GM19463 (cell line): Measurements from ENCODE around the gene DENND2C.

Source experiments
- ATAC-seq: cut with Tn5 transposase; IDR thresholded peaks from one replicate; pipeline ENCODE4 v1.9.1; 2021; ENCODE audit warnings: mild to moderate bottlenecking, moderate library complexity; ENCODE audit not compliant: unreplicated experiment

Gene DENND2C

GRCh38 chr1:114677691-114678090, 7.8 kb upstream of the DENND2C start:
- ATAC-seq, result no peak

- ATAC-seq, result no peak
Measured at GRCh38 chr1:114676115-114676514, 6.3 kb upstream of the DENND2C start.

- ATAC-seq, result no peak
Measured at GRCh38 chr1:114671939-114672275, 2.1 kb upstream of the DENND2C start.

- ATAC-seq, result no peak
Measured at GRCh38 chr1:114671011-114671938, 1.4 kb upstream of the DENND2C start.

- ATAC-seq, result peak; percentile 99
Measured at GRCh38 chr1:114670083-114671010, 498 bp upstream of the DENND2C start.

- ATAC-seq, result no peak
Measured at GRCh38 chr1:114668784-114669561, 876 bp downstream of the DENND2C start.

- no peak for ATAC-seq
Measured at GRCh38 chr1:114668373-114668772, 1.5 kb downstream of the DENND2C start.

- ATAC-seq, result no peak
Measured at GRCh38 chr1:114666954-114667353, 2.9 kb downstream of the DENND2C start.

- no peak for ATAC-seq
Measured at GRCh38 chr1:114660238-114660637, 9.6 kb downstream of the DENND2C start.

GRCh38 chr1:114651893-114652292, 18.0 kb downstream of the DENND2C start:
- ATAC-seq, result no peak

- no peak for ATAC-seq
Measured at GRCh38 chr1:114648503-114648902, 21.3 kb downstream of the DENND2C start.

GRCh38 chr1:114641377-114641776, 28.5 kb downstream of the DENND2C start:
- ATAC-seq, result no peak

GRCh38 chr1:114638910-114639309, 30.9 kb downstream of the DENND2C start:
- no peak for ATAC-seq

- ATAC-seq, result no peak
Measured at GRCh38 chr1:114632427-114632826, 37.4 kb downstream of the DENND2C start.

- no peak for ATAC-seq
Measured at GRCh38 chr1:114627107-114627506, 42.7 kb downstream of the DENND2C start.

GRCh38 chr1:114623364-114623763, 46.5 kb downstream of the DENND2C start:
- no peak for ATAC-seq

- no peak for ATAC-seq
Measured at GRCh38 chr1:114620419-114620818, 49.4 kb downstream of the DENND2C start.

- no peak for ATAC-seq
Measured at GRCh38 chr1:114618606-114619005, 51.2 kb downstream of the DENND2C start.

- no peak for ATAC-seq
Measured at GRCh38 chr1:114610546-114611245, 59.2 kb downstream of the DENND2C start.

- no peak for ATAC-seq
Measured at GRCh38 chr1:114609826-114610225, 60.0 kb downstream of the DENND2C start.
